HepG2 (cell line): Measurements from ENCODE around the gene EIF4E1B. TPM values are rescaled to one million over a fixed set of nuclear protein-coding genes. Genes with fewer than 3 reads are reported as not detected.

Source experiments
- AHDC1 ChIP-seq: sonication (generic); formaldehyde crosslinking; IDR thresholded peaks from 2 replicates; pipeline ENCODE4 v1.5.1; 2020; ENCODE audit warnings: mild to moderate bottlenecking, missing genetic modification reagents, borderline replicate concordance
- GATAD1 ChIP-seq: IDR thresholded peaks from 2 replicates; pipeline ENCODE4 v1.6.1; 2016; ENCODE audit warnings: missing genetic modification reagents, missing compliant biosample characterization
- GMEB1 ChIP-seq: sonication (generic); formaldehyde crosslinking; IDR thresholded peaks from 2 replicates; pipeline ENCODE4 v1.5.1; 2020; ENCODE audit warnings: missing genetic modification reagents, mild to moderate bottlenecking, borderline replicate concordance
- HOXA9 ChIP-seq: sonication (generic); formaldehyde crosslinking; IDR thresholded peaks from 2 replicates; pipeline ENCODE4 v1.8.1; 2022; ENCODE audit warnings: missing genetic modification reagents, mild to moderate bottlenecking, moderate library complexity, borderline replicate concordance
- HOXD1 ChIP-seq: sonication (generic); formaldehyde crosslinking; IDR thresholded peaks from 2 replicates; pipeline ENCODE4 v1.5.0; 2020; ENCODE audit warnings: missing genetic modification reagents
- MNT ChIP-seq: fragments of 450-650 bp; IDR thresholded peaks from 2 replicates; pipeline ENCODE4 v1.6.1; 2016
- NFYC ChIP-seq: IDR thresholded peaks from 2 replicates; pipeline ENCODE4 v1.6.1; 2016; ENCODE audit warnings: missing genetic modification reagents, missing compliant biosample characterization
- PRDM4 ChIP-seq: sonication (generic); formaldehyde crosslinking; IDR thresholded peaks from 2 replicates; pipeline ENCODE4 v1.9.0; 2021; ENCODE audit warnings: missing genetic modification reagents, borderline replicate concordance
- TFDP2 ChIP-seq: sonication (generic); formaldehyde crosslinking; IDR thresholded peaks from 2 replicates; pipeline ENCODE4 v1.4.0; 2020; ENCODE audit warnings: missing genetic modification reagents
- UBTF ChIP-seq: sonication (generic); formaldehyde crosslinking; IDR thresholded peaks from 2 replicates; pipeline ENCODE4 v1.4.0; 2020; ENCODE audit warnings: mild to moderate bottlenecking, missing genetic modification reagents
- ZNF335 ChIP-seq: sonication (generic); formaldehyde crosslinking; IDR thresholded peaks from 2 replicates; pipeline ENCODE4 v1.4.0; 2020; ENCODE audit warnings: missing genetic modification reagents
- ZNF75D ChIP-seq: sonication (generic); formaldehyde crosslinking; IDR thresholded peaks from 2 replicates; pipeline ENCODE4 v1.8.1; 2023; ENCODE audit warnings: missing genetic modification reagents, mild to moderate bottlenecking, borderline replicate concordance
- polyA plus RNA-seq, 8 experiments: library from polyadenylated mRNA; depleted of rRNA in 3 of 8; stranded (reverse) in 7 of 8; unstranded in 1 of 8; fragments of >200 nt; fragmentation: Illumina TruSeq in 4 of 8; extraction: Trizol in 4 of 8; gene quantifications; 2 replicates each; pipeline versions ENCODE4 v1.2.1 to v1.2.3, GENCODE V29; 2011 to 2016; ENCODE audit warnings: low read depth in 4 of 8, missing spikeins in 1 of 8, mixed read lengths in 1 of 8; ENCODE audit not compliant: insufficient read depth in 1 of 8
- total RNA-seq, 5 experiments: library from RNA; depleted of rRNA; stranded (reverse); fragments of >200 nt; fragmentation: Illumina TruSeq; extraction: Trizol; gene quantifications; 2 replicates each; pipeline ENCODE4 v1.2.3, GENCODE V29; 2016; ENCODE audit warnings: low read depth in 1 of 5

EIF4E1B gene
- total and polyA plus RNA-seq, 2 of the 13 experiments (the other 11 are each of a cell fraction or from before 2014, with no cell fraction given) = not detected

- TF ChIP-seq AHDC1 = no peak
- no peak for TF ChIP-seq PRDM4 (CRISPR knock-in tag)
- peak; percentile 62 for TF ChIP-seq UBTF (CRISPR knock-in tag)
- TF ChIP-seq MNT = no peak
- peak; percentile 61 for TF ChIP-seq TFDP2 (CRISPR knock-in tag)
- TF ChIP-seq HOXD1 = no peak
- TF ChIP-seq HOXA9 = no peak
- no peak for TF ChIP-seq ZNF335 (CRISPR knock-in tag)
- TF ChIP-seq ZNF75D = no peak
- TF ChIP-seq GATAD1 (CRISPR knock-in tag) = 0 out of 2 replicates have a peak, but pooled peaks have one; percentile 42
- no peak for TF ChIP-seq NFYC (CRISPR knock-in tag)
- peak; percentile 83 for TF ChIP-seq GMEB1
These were observed 16.8 kb downstream of the EIF4E1B start, which contains the start of gene TSPAN17 (continued) for GRCh38 chr5:176647030-176647842.
